Liver (tissue), 9 donors: Measurements from ENCODE around the gene TRDN. TPM values are rescaled to one million over a fixed set of nuclear protein-coding genes. Genes with fewer than 3 reads are reported as not detected.
A peak's percentile ranks its signal among the peaks of the same experiment; 100 is the strongest.
"Not testable (repeated sequence)": the region's sequence is repeated elsewhere in the genome, so short reads cannot be mapped to it uniquely, and the experiment has no call there.

Source experiments
- DNase-seq: peaks from one replicate; pipeline ENCODE4 v3.0.0-alpha.2; 2017; ENCODE audit warnings: low spot score
- H3K27ac ChIP-seq, 2 donors: one replicate each; pipeline ENCODE4 v1.7.0; 2013; ENCODE audit warnings: inconsistent platforms in 2 of 2, low read length in 2 of 2, control low read depth in 1 of 2, low read depth in 1 of 2, mild to moderate bottlenecking in 1 of 2
- H3K27me3 ChIP-seq, 4 donors: one replicate each; pipeline versions ENCODE4 v1.6.1 to v1.7.0; 2013; ENCODE audit warnings: low read length in 3 of 4, inconsistent platforms in 1 of 4, mild to moderate bottlenecking in 1 of 4, moderate library complexity in 1 of 4; ENCODE audit not compliant: control insufficient read depth in 4 of 4, insufficient read depth in 4 of 4
- H3K36me3 ChIP-seq, 4 donors: one replicate each; pipeline versions ENCODE4 v1.6.1 to v1.7.0; 2013; ENCODE audit warnings: low read length in 3 of 4, mild to moderate bottlenecking in 3 of 4, low read depth in 1 of 4, moderate library complexity in 1 of 4; ENCODE audit not compliant: control insufficient read depth in 4 of 4, insufficient read depth in 3 of 4
- H3K4me1 ChIP-seq, 4 donors: one replicate each; pipeline versions ENCODE4 v1.6.1 to v1.7.0; 2013; ENCODE audit warnings: low read length in 3 of 4, mild to moderate bottlenecking in 3 of 4, moderate library complexity in 1 of 4; ENCODE audit not compliant: control insufficient read depth in 4 of 4, insufficient read depth in 4 of 4
- H3K4me3 ChIP-seq, 3 donors: one replicate each; pipeline versions ENCODE4 v1.6.1 to v1.7.0; 2013; ENCODE audit warnings: low read length in 3 of 3, control low read depth in 1 of 3, low read depth in 1 of 3, mild to moderate bottlenecking in 1 of 3
- H3K9ac ChIP-seq, 2 donors: one replicate each; pipeline ENCODE4 v1.7.0; 2013; ENCODE audit warnings: low read length in 2 of 2, mild to moderate bottlenecking in 2 of 2, moderate library complexity in 2 of 2, control low read depth in 1 of 2, low read depth in 1 of 2
- H3K9me3 ChIP-seq, 4 donors: one replicate each; pipeline versions ENCODE4 v1.6.1 to v1.7.0; 2013; ENCODE audit warnings: low read length in 3 of 4; ENCODE audit not compliant: control insufficient read depth in 4 of 4
- FOXA1 ChIP-seq: IDR thresholded peaks from 2 replicates; pipeline ENCODE4 v1.6.1; 2016; ENCODE audit warnings: antibody characterized with exemption
- HNF4A ChIP-seq, 2 donors: conservative IDR thresholded peaks; 2 replicates each; pipeline ENCODE4 v1.6.1; 2016; ENCODE audit warnings: antibody characterized with exemption in 2 of 2, mild to moderate bottlenecking in 2 of 2
- HNF4G ChIP-seq: IDR thresholded peaks from 2 replicates; pipeline ENCODE4 v1.6.1; 2016; ENCODE audit warnings: antibody characterized with exemption
- RAD21 ChIP-seq, 2 donors: IDR thresholded peaks; 2 replicates each; pipeline ENCODE4 v1.6.1; 2016; ENCODE audit warnings: antibody characterized with exemption in 2 of 2, mild to moderate bottlenecking in 2 of 2
- TAF1 ChIP-seq: conservative IDR thresholded peaks from 2 replicates; pipeline ENCODE4 v1.6.1; 2016; ENCODE audit warnings: antibody characterized with exemption, mild to moderate bottlenecking
- YY1 ChIP-seq: IDR thresholded peaks from 2 replicates; pipeline ENCODE4 v1.6.1; 2016; ENCODE audit warnings: antibody characterized with exemption, mild to moderate bottlenecking
- WGBS: extraction: QIAGEN DNeasy Blood & Tissue Kit; methylation state at CpG from one replicate; pipeline ENCODE4 v1.1.7; 2013; 5-methylcytosine and 5-hydroxymethylcytosine counted together
- polyA plus RNA-seq, 2 donors: library from polyadenylated mRNA; stranded (reverse) in 1 of 2; unstranded in 1 of 2; fragments of 200-250 nt in 1 of 2; fragments of >200 nt in 1 of 2; fragmentation: Nextera tagmentation in 1 of 2; extraction: Ambion mirVana in 1 of 2; gene quantifications; one replicate each; pipeline versions ENCODE4 v1.2.1 to v1.2.3, GENCODE V29; 2013 to 2015
- total RNA-seq, 2 donors: library from RNA; depleted of rRNA; stranded (reverse); fragments of >200 nt; gene quantifications; one replicate each; pipeline ENCODE4 v1.2.3, GENCODE V29; 2014
- TF ChIP-seq, protein P1 (sequence below): fragments of 150-350 bp; IDR thresholded peaks from 2 replicates; pipeline ENCODE4 v1.5.1; 2017; ENCODE audit warnings: improper control_type of control experiment, low read depth, low read length; ENCODE audit not compliant: missing input control
- TF ChIP-seq, protein P2 (sequence below): IDR thresholded peaks from 2 replicates; pipeline ENCODE4 v1.6.1; 2016; ENCODE audit warnings: antibody characterized with exemption
- TF ChIP-seq, protein P3 (sequence below): IDR thresholded peaks from 2 replicates; pipeline ENCODE4 v1.6.1; 2016; ENCODE audit warnings: antibody characterized with exemption
- donor health status: healthy.
- donor health status: healthy.
- donor health status: healthy.
- donor health status: healthy.
- donor health status: healthy.

The TRDN gene
- total and polyA plus RNA-seq, 4 donors = 0.08 to 0.79 TPM; not detected in 2

DNA sequence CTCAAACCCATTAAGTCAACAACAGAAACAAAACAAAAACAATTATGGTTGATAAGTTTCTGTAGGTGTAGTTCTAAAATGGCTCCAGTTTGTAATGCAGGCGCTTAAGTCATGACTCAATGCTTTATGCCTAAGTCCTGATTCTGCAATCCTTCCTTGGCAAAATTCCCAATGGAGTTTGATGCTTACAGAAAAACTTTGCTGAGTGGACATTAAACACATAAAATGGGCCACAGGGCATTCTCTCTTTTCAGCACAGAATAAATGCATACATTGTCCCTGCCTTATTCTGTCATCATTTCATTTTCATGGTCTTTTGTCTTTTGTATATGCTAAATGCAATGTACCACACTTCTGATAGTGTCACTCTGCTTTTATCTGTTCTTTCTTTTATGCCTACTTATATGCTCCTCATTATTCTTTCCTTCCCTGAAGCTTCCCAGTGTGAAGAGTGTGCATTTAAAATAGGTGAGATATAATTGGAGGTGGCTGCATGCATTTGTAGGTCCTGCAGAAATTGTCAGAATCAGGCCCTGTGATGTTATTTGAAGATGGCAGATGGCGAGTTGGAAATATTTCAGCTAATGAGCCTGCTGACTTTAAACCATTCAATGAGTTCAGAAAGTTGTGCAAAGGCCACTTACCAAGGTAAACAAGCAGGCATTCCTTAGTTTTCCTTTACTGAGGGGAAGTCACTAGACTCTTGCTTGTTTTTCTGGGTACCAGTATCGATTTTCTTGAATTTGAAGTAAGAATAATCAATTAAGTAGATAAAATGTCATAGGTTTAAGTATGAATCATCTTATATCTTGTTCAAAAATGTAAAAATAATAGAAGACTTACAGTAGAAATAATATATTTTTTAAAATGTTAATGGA is 313.1 kb downstream of the TRDN start (continued):
- TF ChIP-seq, protein P1, sequence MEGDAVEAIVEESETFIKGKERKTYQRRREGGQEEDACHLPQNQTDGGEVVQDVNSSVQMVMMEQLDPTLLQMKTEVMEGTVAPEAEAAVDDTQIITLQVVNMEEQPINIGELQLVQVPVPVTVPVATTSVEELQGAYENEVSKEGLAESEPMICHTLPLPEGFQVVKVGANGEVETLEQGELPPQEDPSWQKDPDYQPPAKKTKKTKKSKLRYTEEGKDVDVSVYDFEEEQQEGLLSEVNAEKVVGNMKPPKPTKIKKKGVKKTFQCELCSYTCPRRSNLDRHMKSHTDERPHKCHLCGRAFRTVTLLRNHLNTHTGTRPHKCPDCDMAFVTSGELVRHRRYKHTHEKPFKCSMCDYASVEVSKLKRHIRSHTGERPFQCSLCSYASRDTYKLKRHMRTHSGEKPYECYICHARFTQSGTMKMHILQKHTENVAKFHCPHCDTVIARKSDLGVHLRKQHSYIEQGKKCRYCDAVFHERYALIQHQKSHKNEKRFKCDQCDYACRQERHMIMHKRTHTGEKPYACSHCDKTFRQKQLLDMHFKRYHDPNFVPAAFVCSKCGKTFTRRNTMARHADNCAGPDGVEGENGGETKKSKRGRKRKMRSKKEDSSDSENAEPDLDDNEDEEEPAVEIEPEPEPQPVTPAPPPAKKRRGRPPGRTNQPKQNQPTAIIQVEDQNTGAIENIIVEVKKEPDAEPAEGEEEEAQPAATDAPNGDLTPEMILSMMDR = no peak
- TF ChIP-seq TAF1 (no peak), FOXA1 (peak; percentile 56)
- TF ChIP-seq, protein P2, sequence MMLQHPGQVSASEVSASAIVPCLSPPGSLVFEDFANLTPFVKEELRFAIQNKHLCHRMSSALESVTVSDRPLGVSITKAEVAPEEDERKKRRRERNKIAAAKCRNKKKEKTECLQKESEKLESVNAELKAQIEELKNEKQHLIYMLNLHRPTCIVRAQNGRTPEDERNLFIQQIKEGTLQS = peak; percentile 84

DNA sequence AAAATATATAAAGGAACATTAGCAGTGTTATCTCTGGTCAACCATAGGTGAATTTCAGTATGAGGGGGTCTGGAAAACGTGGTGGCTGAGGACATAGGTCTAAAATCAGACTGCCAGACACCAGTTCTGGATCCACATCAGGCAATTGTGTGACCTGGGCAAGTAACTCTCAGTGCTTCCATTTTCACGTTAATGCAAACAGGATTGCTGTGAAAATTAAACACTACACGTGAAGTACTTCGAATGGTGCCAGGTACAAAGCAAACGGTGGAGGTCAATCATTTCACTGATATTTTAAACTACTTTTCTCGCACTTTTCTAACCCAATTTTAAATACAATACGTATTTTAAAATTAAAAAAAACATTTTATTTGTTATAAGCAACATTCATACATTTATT is 315.7 kb downstream of the TRDN start:
- H3K36me3 ChIP-seq = no peaks in the 10 kb centered on the region
- H3K9ac ChIP-seq = no peak overlapping the region
- H3K4me3 ChIP-seq = no peak overlapping the region
- DNase-seq = no peak
- no peaks in the 10 kb centered on the region for H3K27me3 ChIP-seq
- no peaks in the 10 kb centered on the region for H3K9me3 ChIP-seq
- 33% methylated on average over 7 of the region's 7 CpGs for WGBS
- TF ChIP-seq, protein P1 = no peak
- TF ChIP-seq RAD21 (IDR thresholded peaks at IDR 0.05) (no peak), YY1 (peak; percentile 56), HNF4G (no peak)
- peaks cover 3 to 25% (median 15%) of the 10 kb centered on the region in 4 donors for H3K4me1 ChIP-seq
- no peak overlapping the region for H3K27ac ChIP-seq

DNA sequence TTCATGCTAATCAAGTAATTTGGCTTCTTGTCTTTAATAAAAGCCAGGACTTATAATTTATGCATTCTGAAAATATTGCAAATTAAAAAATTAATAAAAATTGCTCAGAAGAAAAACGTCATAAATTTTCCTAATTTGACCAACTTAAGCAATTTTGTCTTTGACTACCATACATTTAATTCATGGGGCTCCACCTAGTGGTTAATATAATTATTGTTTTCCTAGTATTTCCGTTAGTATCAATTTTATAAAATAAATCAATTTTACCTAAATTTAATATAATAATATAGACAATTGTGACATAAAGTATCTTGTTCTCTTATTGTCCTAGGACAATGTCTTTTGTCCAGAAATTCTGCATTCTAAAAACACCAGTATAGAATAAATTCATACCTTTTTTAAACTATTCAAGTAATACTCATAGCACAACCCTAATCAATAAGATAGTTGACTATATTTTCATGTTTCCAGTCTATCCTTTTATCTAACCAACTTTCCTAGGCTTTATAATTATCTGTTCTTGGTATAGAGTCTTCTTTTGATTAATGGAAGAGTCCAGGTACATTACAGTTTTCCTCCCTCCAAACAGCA is 319.9 kb downstream of the TRDN start:
- Histone ChIP-seq H3K27me3 (peaks cover 0 to 3% (median 0%) of the 10 kb centered on the region in 4 donors), H3K36me3 (no peaks in the 10 kb centered on the region), H3K9me3 (no peaks in the 10 kb centered on the region), H3K9ac (peak overlapping the region in 1 of 2 donors; percentile 7), H3K4me1 (peaks cover 1 to 7% (median 5%) of the 10 kb centered on the region in 4 donors), H3K27ac (no peak overlapping the region), H3K4me3 (no peak overlapping the region)
- DNase-seq = no peak
- no peak for TF ChIP-seq TAF1
- peak; percentile 69 to 73 for TF ChIP-seq RAD21 (IDR thresholded peaks at IDR 0.05)
- TF ChIP-seq, protein P2 = no peak
- TF ChIP-seq, protein P1 = peak; percentile 41
- TF ChIP-seq, protein P3, sequence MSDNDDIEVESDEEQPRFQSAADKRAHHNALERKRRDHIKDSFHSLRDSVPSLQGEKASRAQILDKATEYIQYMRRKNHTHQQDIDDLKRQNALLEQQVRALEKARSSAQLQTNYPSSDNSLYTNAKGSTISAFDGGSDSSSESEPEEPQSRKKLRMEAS = no peak
- TF ChIP-seq HNF4A (conservative IDR thresholded peaks at IDR 0.05) = no peak
- 4% methylated on average over 2 of the region's 2 CpGs for WGBS

DNA sequence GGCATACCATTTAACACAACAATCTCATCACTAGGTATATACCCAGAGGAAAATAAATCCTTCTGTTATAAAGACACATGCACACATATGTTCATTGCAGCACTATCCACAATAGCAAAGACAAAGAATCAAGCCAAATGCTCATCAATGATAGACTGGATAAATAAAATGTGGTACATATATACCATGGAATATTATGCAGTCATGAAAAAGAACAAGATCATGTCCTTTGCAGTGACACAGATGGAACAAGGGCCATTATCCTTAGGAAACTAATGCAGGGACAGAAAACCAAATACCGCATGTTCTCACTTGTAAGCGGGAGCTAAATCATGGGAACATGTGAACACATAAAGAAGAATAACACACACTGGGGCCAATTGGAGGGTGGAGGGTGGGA is 322.3 kb downstream of the TRDN start:
- not testable (repeated sequence) for H3K9ac ChIP-seq, H3K36me3 ChIP-seq, H3K27ac ChIP-seq, H3K27me3 ChIP-seq, H3K9me3 ChIP-seq, H3K4me1 ChIP-seq, H3K4me3 ChIP-seq, DNase-seq
- 97% methylated on average over 2 of the region's 2 CpGs for WGBS
